H1 (cell line): ENCODE results near the gene NCAPD2.

ENCODE experiments used
- CTCF ChIP-seq, 3 experiments: IDR thresholded peaks; 1 replicate in 2 of 3; 2 replicates in 1 of 3; pipeline versions ENCODE4 v1.5.1 to v1.6.1; 2011; ENCODE audit warnings: low read length in 3 of 3, mild to moderate bottlenecking in 3 of 3, inconsistent platforms in 2 of 3, low read depth in 1 of 3, moderate library complexity in 1 of 3; ENCODE audit not compliant: insufficient read depth in 1 of 3; ENCODE audit errors: control extremely low read depth in 1 of 3
- RAD21 ChIP-seq, 2 experiments: IDR thresholded peaks in 1 of 2; conservative IDR thresholded peaks in 1 of 2; 2 replicates each; pipeline ENCODE4 v1.6.1; 2011; ENCODE audit warnings: low read depth in 2 of 2, low read length in 2 of 2, improper control_type of control experiment in 1 of 2, inconsistent platforms in 1 of 2, mild to moderate bottlenecking in 1 of 2, moderate library complexity in 1 of 2
- RNF2 ChIP-seq: fragments of 200-900, 300-1000 bp; sonication (generic); IDR thresholded peaks from 2 replicates; pipeline ENCODE4 v1.7.1; 2016; ENCODE audit warnings: borderline replicate concordance, low read depth, mild to moderate bottlenecking, antibody characterized with exemption, low read length; ENCODE audit not compliant: poor library complexity, severe bottlenecking; ENCODE audit errors: missing control alignments

GRCh38 chr12:6488240-6488639 is 5.7 kb upstream of the NCAPD2 start:
- no peak for TF ChIP-seq RNF2
- no peak for TF ChIP-seq RAD21 (IDR thresholded peaks at IDR 0.05 in 1 of 2, conservative IDR thresholded peaks at IDR 0.05 in 1 of 2; ENCODE audit: low read depth in 2 of 2, low read length in 2 of 2)
- no peak for TF ChIP-seq CTCF (IDR thresholded peaks at IDR 0.05; ENCODE audit: control extremely low read depth in 1 of 3, insufficient read depth in 1 of 3, low read depth in 1 of 3, low read length in 3 of 3)
